Breast epithelium (tissue), 3 donors: ENCODE data around the gene CHSY1.

Experiments used
- POLR2AphosphoS5 ChIP-seq, 3 donors: sonication (generic); formaldehyde crosslinking; IDR thresholded peaks; one replicate each; pipeline ENCODE4 v1.6.1; 2017; ENCODE audit warnings: antibody characterized with exemption in 3 of 3
- TF ChIP-seq, protein P1 (sequence below), 3 donors: fragments of 450-650 bp; IDR thresholded peaks; one replicate each; pipeline ENCODE4 v1.5.1; 2016 to 2017; ENCODE audit warnings: antibody characterized with exemption in 3 of 3, mild to moderate bottlenecking in 3 of 3, moderate library complexity in 3 of 3

DNA sequence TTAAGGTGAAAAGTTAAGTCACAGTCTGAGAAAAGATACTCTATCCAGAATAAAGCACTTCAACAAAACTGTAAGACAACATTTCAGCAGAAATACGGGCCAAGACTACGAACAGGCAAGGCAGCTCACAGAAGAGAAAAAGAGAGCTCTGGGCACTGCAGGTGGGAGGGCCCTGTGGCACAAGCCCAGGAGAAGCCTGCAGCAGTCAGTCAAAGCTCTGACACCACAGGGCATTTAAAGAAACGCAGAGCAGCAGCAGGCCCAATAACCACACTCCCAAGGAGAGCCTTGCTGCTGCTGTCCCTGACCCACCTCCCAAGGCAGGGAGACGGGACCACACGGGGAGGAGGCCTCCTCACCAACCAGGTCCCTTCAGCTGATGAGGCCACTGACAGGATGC is 19.2 kb downstream of the CHSY1 start:
- TF ChIP-seq, protein P1, sequence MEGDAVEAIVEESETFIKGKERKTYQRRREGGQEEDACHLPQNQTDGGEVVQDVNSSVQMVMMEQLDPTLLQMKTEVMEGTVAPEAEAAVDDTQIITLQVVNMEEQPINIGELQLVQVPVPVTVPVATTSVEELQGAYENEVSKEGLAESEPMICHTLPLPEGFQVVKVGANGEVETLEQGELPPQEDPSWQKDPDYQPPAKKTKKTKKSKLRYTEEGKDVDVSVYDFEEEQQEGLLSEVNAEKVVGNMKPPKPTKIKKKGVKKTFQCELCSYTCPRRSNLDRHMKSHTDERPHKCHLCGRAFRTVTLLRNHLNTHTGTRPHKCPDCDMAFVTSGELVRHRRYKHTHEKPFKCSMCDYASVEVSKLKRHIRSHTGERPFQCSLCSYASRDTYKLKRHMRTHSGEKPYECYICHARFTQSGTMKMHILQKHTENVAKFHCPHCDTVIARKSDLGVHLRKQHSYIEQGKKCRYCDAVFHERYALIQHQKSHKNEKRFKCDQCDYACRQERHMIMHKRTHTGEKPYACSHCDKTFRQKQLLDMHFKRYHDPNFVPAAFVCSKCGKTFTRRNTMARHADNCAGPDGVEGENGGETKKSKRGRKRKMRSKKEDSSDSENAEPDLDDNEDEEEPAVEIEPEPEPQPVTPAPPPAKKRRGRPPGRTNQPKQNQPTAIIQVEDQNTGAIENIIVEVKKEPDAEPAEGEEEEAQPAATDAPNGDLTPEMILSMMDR (IDR thresholded peaks at IDR 0.05), result no peak
- no peak for TF ChIP-seq POLR2AphosphoS5 (IDR thresholded peaks at IDR 0.05)
